CD4-positive, alpha-beta T cell (primary cell): ENCODE data around the gene ZNF562. TPM values are rescaled to one million over a fixed set of nuclear protein-coding genes. Genes with fewer than 3 reads are reported as not detected.

Experiments
- ATAC-seq: fragments of 200-7000 bp; cut with Tn5 transposase; one replicate; pipeline ENCODE4 v1.10.0; 2022; ENCODE audit warnings: mild to moderate bottlenecking; ENCODE audit not compliant: poor library complexity
- CTCF ChIA-PET: fragments of 350-600 bp; sonication (Branson Sonifier 250); formaldehyde crosslinking; loops from one replicate; lab custom pipeline; 2021; ENCODE audit warnings: antibody characterized with exemption, inconsistent platforms; lab: Charles Lee
- POLR2A ChIA-PET: fragments of 350-600 bp; sonication (Branson Sonifier 250); formaldehyde crosslinking; loops from one replicate; lab custom pipeline; 2021; ENCODE audit warnings: antibody characterized with exemption, inconsistent platforms; lab: Charles Lee
- DNase-seq, 14 experiments: peaks; one replicate each; pipeline ENCODE4 v3.0.0-alpha.2; 2013 to 2020; ENCODE audit warnings: mixed read lengths in 2 of 14
- H3K27ac ChIP-seq, 2 donors: one replicate each; pipeline versions ENCODE4 v1.5.1 to v1.7.0; 2013; ENCODE audit warnings: low read length in 2 of 2, low read depth in 1 of 2, mild to moderate bottlenecking in 1 of 2
- H3K27me3 ChIP-seq, 2 experiments: 1 replicate in 1 of 2; 2 replicates in 1 of 2; pipeline versions ENCODE4 v1.6.1 to v1.7.0; 2013; ENCODE audit warnings: low read length in 2 of 2, control low read depth in 1 of 2, mild to moderate bottlenecking in 1 of 2, moderate library complexity in 1 of 2; ENCODE audit not compliant: insufficient read depth in 2 of 2, control insufficient read depth in 1 of 2
- H3K36me3 ChIP-seq: one replicate; pipeline ENCODE4 v1.6.1; 2013; ENCODE audit warnings: low read length, control low read depth; ENCODE audit not compliant: insufficient read depth
- H3K4me1 ChIP-seq: one replicate; pipeline ENCODE4 v1.6.1; 2013; ENCODE audit warnings: low read length, control low read depth; ENCODE audit not compliant: insufficient read depth
- H3K4me3 ChIP-seq: one replicate; pipeline ENCODE4 v1.5.1; 2013; ENCODE audit warnings: mild to moderate bottlenecking, low read length, moderate library complexity
- H3K9me3 ChIP-seq, 2 experiments: 1 replicate in 1 of 2; 2 replicates in 1 of 2; pipeline versions ENCODE4 v1.6.1 to v1.7.0; 2013; ENCODE audit warnings: low read length in 2 of 2, mild to moderate bottlenecking in 2 of 2, control low read depth in 1 of 2, moderate library complexity in 1 of 2; ENCODE audit not compliant: control insufficient read depth in 1 of 2, insufficient read depth in 1 of 2
- H3K27ac Mint-ChIP-seq: one replicate; pipeline ENCODE4 v1.8.0; 2020; ENCODE audit warnings: mixed read lengths
- H3K27me3 Mint-ChIP-seq: one replicate; pipeline ENCODE4 v1.8.0; 2021; ENCODE audit warnings: mixed read lengths
- H3K36me3 Mint-ChIP-seq: one replicate; pipeline ENCODE4 v1.8.0; 2021; ENCODE audit warnings: low read depth, mixed read lengths
- H3K4me1 Mint-ChIP-seq: one replicate; pipeline ENCODE4 v1.8.0; 2021; ENCODE audit warnings: low read depth, mixed read lengths
- H3K4me3 Mint-ChIP-seq: one replicate; pipeline ENCODE4 v1.8.0; 2020; ENCODE audit warnings: mild to moderate bottlenecking, mixed read lengths
- H3K9me3 Mint-ChIP-seq: one replicate; pipeline ENCODE4 v1.8.0; 2020; ENCODE audit warnings: mixed read lengths
- CTCF ChIP-seq: fragments of 200-600 bp; IDR thresholded peaks from one replicate; pipeline ENCODE4 v1.8.0; 2022; ENCODE audit warnings: antibody characterized with exemption, mild to moderate bottlenecking
- intact Hi-C, 2 experiments: fragments of 100-400 bp; cut with DNase I in 1 of 2; cut with micrococcal nuclease in 1 of 2; formaldehyde crosslinking; loops; one replicate each; pipeline versions ENCODE4 v1.15.1 to v1.9.0; 2023 to 2025; cut with DNase I, micrococcal nuclease
- total RNA-seq, 174 experiments: library from RNA in 2 of 174; stranded (reverse) in 2 of 174; gene quantifications; one replicate each; pipeline ENCODE4 v1.2.3 and lab custom pipeline; 2021 to 2026

The ZNF562 gene
- total RNA-seq, 2 experiments from 2014 or later, result 12.8 to 13.3 TPM

- H3K36me3 ChIP-seq, result peaks cover 7% of the 10 kb centered on the region
- Mint-ChIP-seq H3K36me3 (peaks cover 69% of the 10 kb centered on the region), H3K9me3 (peaks cover 5% of the 10 kb centered on the region), H3K4me3 (no peak overlapping the region), H3K27me3 (no peaks in the 10 kb centered on the region), H3K27ac (no peak overlapping the region), H3K4me1 (no peaks in the 10 kb centered on the region)
- intact Hi-C loops, result no loop called here
- no peak for ATAC-seq
- POLR2A ChIA-PET, result no interaction called here
- H3K4me3 ChIP-seq, result no peak overlapping the region
- DNase-seq, result peak in 3 of 14 experiments; percentile 7 to 16 (median 13)
- peaks cover 0 to 4% of the 10 kb centered on the region in 2 experiments for H3K9me3 ChIP-seq
- TF ChIP-seq CTCF, result no peak
- no peaks in the 10 kb centered on the region for H3K4me1 ChIP-seq
- CTCF ChIA-PET, result interaction anchor here (0.8 kb wide), 1 partner anchor 20 kb away, joined by 3 read pairs; no protein-coding TSS in a partner anchor
- no peaks in the 10 kb centered on the region for H3K27me3 ChIP-seq
- H3K27ac ChIP-seq, result no peak overlapping the region
These were observed 29.4 kb downstream of the ZNF562 start for GRCh38 chr19:9645472-9645871.

- no peak overlapping the region for H3K4me3 ChIP-seq
- Mint-ChIP-seq H3K27ac (peak overlapping the region; percentile 35), H3K4me1 (no peaks in the 10 kb centered on the region), H3K36me3 (peaks cover 66% of the 10 kb centered on the region), H3K9me3 (peaks cover 5% of the 10 kb centered on the region), H3K27me3 (no peaks in the 10 kb centered on the region), H3K4me3 (no peak overlapping the region)
- peaks cover 0 to 4% of the 10 kb centered on the region in 2 experiments for H3K9me3 ChIP-seq
- no peak overlapping the region for H3K27ac ChIP-seq
- no peaks in the 10 kb centered on the region for H3K27me3 ChIP-seq
- DNase-seq (no peak), ATAC-seq (no peak)
- CTCF ChIA-PET, result no interaction called here
- POLR2A ChIA-PET, result no interaction called here
- no peaks in the 10 kb centered on the region for H3K4me1 ChIP-seq
- H3K36me3 ChIP-seq, result peaks cover 7% of the 10 kb centered on the region
- intact Hi-C loops, result no loop called here
- TF ChIP-seq CTCF, result no peak
These were observed 30.4 kb downstream of the ZNF562 start for GRCh38 chr19:9644472-9644871.

- H3K9me3 ChIP-seq, result peaks cover 0 to 2% of the 10 kb centered on the region in 2 experiments
- CTCF ChIA-PET, result no interaction called here
- POLR2A ChIA-PET, result no interaction called here
- Mint-ChIP-seq H3K36me3 (peaks cover 43% of the 10 kb centered on the region), H3K27me3 (no peaks in the 10 kb centered on the region), H3K4me1 (no peaks in the 10 kb centered on the region), H3K27ac (no peak overlapping the region), H3K9me3 (peaks cover 5% of the 10 kb centered on the region), H3K4me3 (no peak overlapping the region)
- ATAC-seq (no peak), DNase-seq (no peak)
- no peak for TF ChIP-seq CTCF
- H3K4me3 ChIP-seq, result no peak overlapping the region
- H3K27ac ChIP-seq, result no peak overlapping the region
- H3K4me1 ChIP-seq, result no peaks in the 10 kb centered on the region
- intact Hi-C loops, result no loop called here
- H3K27me3 ChIP-seq, result no peaks in the 10 kb centered on the region
- peaks cover 5% of the 10 kb centered on the region for H3K36me3 ChIP-seq
These were observed 33.1 kb downstream of the ZNF562 start for GRCh38 chr19:9641810-9642209.
